Neuronal stem cell (in vitro differentiated cells): ENCODE data around the gene ZNF829. TPM values are rescaled to one million over a fixed set of nuclear protein-coding genes. Genes with fewer than 3 reads are reported as not detected.

Experiments used
- DNase-seq: peaks from one replicate; pipeline ENCODE4 v3.0.0-alpha.2; 2013; ENCODE audit warnings: low spot score
- H2AFZ ChIP-seq: one replicate; pipeline ENCODE4 v1.6.1; 2013; ENCODE audit warnings: mild to moderate bottlenecking, low read length, inconsistent platforms
- H2AK5ac ChIP-seq: 2 replicates; pipeline ENCODE4 v1.6.1; 2013; ENCODE audit warnings: low read depth, mild to moderate bottlenecking, inconsistent platforms, low read length, moderate library complexity, mixed read lengths
- H2BK120ac ChIP-seq: 2 replicates; pipeline ENCODE4 v1.6.1; 2013; ENCODE audit warnings: low read depth, mild to moderate bottlenecking, inconsistent platforms, low read length, moderate library complexity, mixed read lengths
- H2BK12ac ChIP-seq: one replicate; pipeline ENCODE4 v1.6.1; 2013; ENCODE audit warnings: low read length, inconsistent platforms
- H2BK15ac ChIP-seq: 2 replicates; pipeline ENCODE4 v1.6.1; 2013; ENCODE audit warnings: mild to moderate bottlenecking, low read length, inconsistent platforms, mixed read lengths
- H2BK5ac ChIP-seq: one replicate; pipeline ENCODE4 v1.6.1; 2013; ENCODE audit warnings: inconsistent platforms, mild to moderate bottlenecking, low read length, moderate library complexity
- H3K14ac ChIP-seq: one replicate; pipeline ENCODE4 v1.6.1; 2013; ENCODE audit warnings: low read length, inconsistent platforms
- H3K18ac ChIP-seq: 2 replicates; pipeline ENCODE4 v1.6.1; 2013; ENCODE audit warnings: low read length, inconsistent platforms
- H3K23ac ChIP-seq: 2 replicates; pipeline ENCODE4 v1.6.1; 2013; ENCODE audit warnings: low read depth, mild to moderate bottlenecking, mixed read lengths, low read length, inconsistent platforms; ENCODE audit not compliant: poor library complexity
- H3K27ac ChIP-seq: replicated peaks from 3 replicates; pipeline ENCODE4 v1.5.1; 2013; ENCODE audit warnings: low read length, inconsistent platforms
- H3K27me3 ChIP-seq, 3 experiments: 2 replicates each; pipeline ENCODE4 v1.6.1; 2013; ENCODE audit warnings: low read length in 3 of 3, mild to moderate bottlenecking in 2 of 3, inconsistent platforms in 1 of 3, low read depth in 1 of 3, mixed read lengths in 1 of 3, moderate library complexity in 1 of 3; ENCODE audit not compliant: control insufficient read depth in 3 of 3, insufficient read depth in 3 of 3
- H3K36me3 ChIP-seq, 2 donors: replicated peaks in 1 of 2; 2 replicates each; pipeline ENCODE4 v1.6.1; 2013; ENCODE audit warnings: low read length in 2 of 2; ENCODE audit not compliant: control insufficient read depth in 2 of 2, insufficient read depth in 2 of 2
- H3K4ac ChIP-seq: 2 replicates; pipeline ENCODE4 v1.6.1; 2013; ENCODE audit warnings: inconsistent platforms, mild to moderate bottlenecking, low read length, moderate library complexity
- H3K4me1 ChIP-seq, 2 donors: 1 replicate in 1 of 2; 2 replicates in 1 of 2; pipeline ENCODE4 v1.6.1; 2013; ENCODE audit warnings: low read length in 2 of 2, low read depth in 1 of 2; ENCODE audit not compliant: control insufficient read depth in 2 of 2, insufficient read depth in 1 of 2
- H3K4me2 ChIP-seq: one replicate; pipeline ENCODE4 v1.6.1; 2013; ENCODE audit warnings: mild to moderate bottlenecking, low read length, inconsistent platforms; ENCODE audit not compliant: insufficient read depth, poor library complexity, severe bottlenecking
- H3K4me3 ChIP-seq, 2 donors: 2 replicates each; pipeline ENCODE4 v1.5.1; 2013; ENCODE audit warnings: low read length in 2 of 2, mild to moderate bottlenecking in 2 of 2, inconsistent platforms in 1 of 2, moderate library complexity in 1 of 2
- H3K79me1 ChIP-seq: one replicate; pipeline ENCODE4 v1.6.1; 2013; ENCODE audit warnings: low read depth, mild to moderate bottlenecking, inconsistent platforms, low read length, moderate library complexity
- H3K9ac ChIP-seq: one replicate; pipeline ENCODE4 v1.6.1; 2013; ENCODE audit warnings: mild to moderate bottlenecking, low read depth, low read length, inconsistent platforms; ENCODE audit not compliant: poor library complexity
- H3K9me3 ChIP-seq, 2 donors: replicated peaks in 1 of 2; 2 replicates each; pipeline versions ENCODE3 to v1.6.1; 2013; ENCODE audit warnings: low read length in 2 of 2, mild to moderate bottlenecking in 2 of 2, inconsistent platforms in 1 of 2, low read depth in 1 of 2, mixed read lengths in 1 of 2, moderate library complexity in 1 of 2; ENCODE audit not compliant: control insufficient read depth in 2 of 2, insufficient read depth in 1 of 2
- H4K8ac ChIP-seq: one replicate; pipeline ENCODE4 v1.6.1; 2013; ENCODE audit warnings: low read depth, mild to moderate bottlenecking, inconsistent platforms, low read length, moderate library complexity
- H4K91ac ChIP-seq: one replicate; pipeline ENCODE4 v1.6.1; 2013; ENCODE audit warnings: low read length, low read depth, mild to moderate bottlenecking, inconsistent platforms; ENCODE audit not compliant: poor library complexity
- WGBS, 2 donors: extraction: QIAGEN DNeasy Blood & Tissue Kit; methylation state at CpG; one replicate each; pipeline ENCODE4 v1.1.7; 2013; ENCODE audit warnings: missing lambda C conversion rate in 2 of 2, mixed read lengths in 1 of 2; ENCODE audit not compliant: insufficient read length in 2 of 2, insufficient replicate concordance in 1 of 2; ENCODE audit errors: extremely low coverage in 2 of 2; 5-methylcytosine and 5-hydroxymethylcytosine counted together
- polyA plus RNA-seq, 2 experiments: library from polyadenylated mRNA; stranded (reverse); fragments of 200-250 nt; gene quantifications; one replicate each; pipeline ENCODE4 v1.2.3, GENCODE V29; 2013

The ZNF829 gene
- polyA plus RNA-seq (2013, experiment 1 of 2): 3.1 TPM
- 3.2 TPM for polyA plus RNA-seq (2013, experiment 2 of 2)

- peak; percentile 80 for DNase-seq
- Histone ChIP-seq H3K4me3 (peak within 1 kb of the TSS; percentile 81), H2AK5ac (no peak within 1 kb of the TSS), H3K18ac (peak within 1 kb of the TSS; percentile 99), H2BK15ac (no peak within 1 kb of the TSS), H2BK5ac (peak within 1 kb of the TSS; percentile 89), H4K8ac (peak within 1 kb of the TSS; percentile 95), H3K27me3 (no peaks in the 10 kb centered on the region), H3K79me1 (peaks cover 4% of the 10 kb centered on the region), H3K23ac (peak within 1 kb of the TSS; percentile 67), H2BK12ac (no peak within 1 kb of the TSS), H3K14ac (no peak within 1 kb of the TSS), H3K4ac (no peak within 1 kb of the TSS), H3K9me3 (peaks cover 11 to 72% of the 10 kb centered on the region in 2 donors), H3K9ac (peak within 1 kb of the TSS; percentile 87), H3K4me1 (peaks cover 2 to 4% of the 10 kb centered on the region in 2 donors), H2AFZ (peak within 1 kb of the TSS; percentile 98), H3K27ac (peak within 1 kb of the TSS; percentile 74), H3K4me2 (peak within 1 kb of the TSS; percentile 56), H2BK120ac (no peak within 1 kb of the TSS), H3K36me3 (peaks cover 5 to 66% of the 10 kb centered on the region in 2 donors), H4K91ac (no peak within 1 kb of the TSS)
- WGBS, 2 donors: 100% methylated on average over 2 to 4 of the region's 57 CpGs
These were observed at the start of gene ZNF829, which contains the start of gene ZNF568 for GRCh38 chr19:36915992-36916830. Gene ZNF829, minus strand, starts transcription at chr19:36916291. Its CDS starts 1,124 bp downstream, at chr19:36915167. Gene ZNF568, plus strand, starts transcription at chr19:36916332. Its CDS starts 6,439 bp downstream, at chr19:36922771.

DNA sequence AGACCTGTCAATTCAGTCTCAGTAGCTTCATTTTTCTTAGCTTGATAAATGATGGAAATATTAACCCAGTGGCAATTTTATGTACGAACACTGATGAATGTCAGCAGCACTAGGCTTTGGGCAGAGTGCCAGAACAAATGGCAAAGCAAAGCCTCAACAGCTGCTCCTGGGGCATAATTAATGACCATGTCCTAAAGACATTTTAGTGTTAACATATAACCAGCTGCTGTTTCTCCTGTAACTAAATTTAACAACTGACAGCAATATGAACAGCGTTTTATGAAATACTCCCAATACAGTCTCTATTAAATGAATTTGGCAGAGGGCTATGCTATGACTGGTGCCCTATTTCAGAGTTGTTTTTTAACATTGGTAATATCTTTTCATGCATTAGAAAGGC, 47.2 kb upstream of the ZNF829 start:
- Histone ChIP-seq H3K9me3 (peaks cover 6 to 11% of the 10 kb centered on the region in 2 donors), H3K18ac (no peak overlapping the region), H2AK5ac (no peak overlapping the region), H3K4me2 (no peak overlapping the region), H2BK15ac (no peak overlapping the region), H3K4ac (no peak overlapping the region), H3K27me3 (no peaks in the 10 kb centered on the region), H4K91ac (no peak overlapping the region), H4K8ac (no peak overlapping the region), H3K14ac (no peak overlapping the region), H3K23ac (no peak overlapping the region), H2BK5ac (no peak overlapping the region), H2BK120ac (no peak overlapping the region), H2AFZ (no peak overlapping the region), H3K36me3 (no peaks in the 10 kb centered on the region), H2BK12ac (no peak overlapping the region), H3K4me3 (no peak overlapping the region), H3K9ac (no peak overlapping the region), H3K79me1 (no peaks in the 10 kb centered on the region), H3K4me1 (no peaks in the 10 kb centered on the region), H3K27ac (no peak overlapping the region)
- WGBS, 2 donors: no CpG with 5 or more reads among the region's 2 CpGs
- no peak for DNase-seq

GRCh38 chr19:36962346-36962745, 46.3 kb upstream of the ZNF829 start:
- Histone ChIP-seq H3K4me2 (no peak overlapping the region), H3K27me3 (no peaks in the 10 kb centered on the region), H3K79me1 (no peaks in the 10 kb centered on the region), H3K9me3 (peaks cover 6 to 13% of the 10 kb centered on the region in 2 donors), H2BK120ac (no peak overlapping the region), H4K91ac (no peak overlapping the region), H2AFZ (no peak overlapping the region), H3K9ac (no peak overlapping the region), H2BK5ac (no peak overlapping the region), H3K4ac (no peak overlapping the region), H3K36me3 (no peaks in the 10 kb centered on the region), H3K23ac (no peak overlapping the region), H2BK12ac (no peak overlapping the region), H3K18ac (no peak overlapping the region), H3K4me1 (no peaks in the 10 kb centered on the region), H2AK5ac (no peak overlapping the region), H2BK15ac (no peak overlapping the region), H3K27ac (no peak overlapping the region), H3K4me3 (no peak overlapping the region), H3K14ac (no peak overlapping the region), H4K8ac (no peak overlapping the region)
- no peak for DNase-seq
- no CpG with 5 or more reads among the region's 6 CpGs for WGBS, 2 donors

DNA sequence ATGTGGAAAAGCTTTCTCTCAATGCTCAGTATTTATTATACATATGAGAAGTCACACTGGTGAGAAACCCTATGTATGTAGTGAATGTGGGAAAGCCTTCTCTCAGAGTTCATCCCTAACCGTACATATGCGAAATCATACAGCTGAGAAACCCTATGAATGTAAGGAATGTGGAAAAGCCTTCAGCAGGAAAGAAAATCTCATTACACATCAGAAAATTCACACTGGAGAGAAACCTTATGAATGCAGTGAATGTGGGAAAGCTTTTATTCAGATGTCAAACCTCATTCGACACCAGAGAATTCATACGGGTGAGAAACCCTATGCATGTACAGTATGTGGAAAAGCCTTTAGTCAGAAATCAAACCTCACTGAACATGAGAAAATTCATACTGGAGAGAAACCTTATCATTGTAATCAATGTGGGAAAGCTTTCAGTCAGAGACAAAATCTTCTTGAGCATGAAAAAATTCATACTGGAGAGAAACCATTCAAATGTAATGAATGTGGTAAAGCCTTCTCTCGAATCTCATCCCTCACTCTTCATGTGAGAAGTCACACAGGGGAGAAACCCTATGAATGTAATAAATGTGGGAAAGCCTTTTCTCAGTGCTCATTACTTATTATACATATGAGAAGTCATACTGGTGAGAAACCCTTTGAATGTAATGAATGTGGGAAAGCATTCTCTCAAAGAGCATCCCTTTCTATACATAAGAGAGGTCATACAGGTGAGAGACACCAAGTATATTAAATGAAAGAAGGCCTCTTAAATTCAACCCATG, 34.4 kb upstream of the ZNF829 start:
- H4K8ac ChIP-seq: no peak overlapping the region
- H3K23ac ChIP-seq: no peak overlapping the region
- H3K36me3 ChIP-seq: peaks cover 1 to 42% of the 10 kb centered on the region in 2 donors
- no peak overlapping the region for H3K9ac ChIP-seq
- no peaks in the 10 kb centered on the region for H3K27me3 ChIP-seq
- no peak overlapping the region for H2BK15ac ChIP-seq
- no peak overlapping the region for H2AFZ ChIP-seq
- H2BK120ac ChIP-seq: no peak overlapping the region
- DNase-seq: no peak
- H3K14ac ChIP-seq: no peak overlapping the region
- no peak overlapping the region for H2BK5ac ChIP-seq
- no peaks in the 10 kb centered on the region for H3K79me1 ChIP-seq
- H3K4ac ChIP-seq: no peak overlapping the region
- no peak overlapping the region for H3K4me2 ChIP-seq
- no peaks in the 10 kb centered on the region for H3K4me1 ChIP-seq
- H4K91ac ChIP-seq: no peak overlapping the region
- WGBS, 2 donors: no CpG with 5 or more reads among the region's 5 CpGs
- no peak overlapping the region for H3K27ac ChIP-seq
- peaks cover 6 to 78% of the 10 kb centered on the region in 2 donors for H3K9me3 ChIP-seq
- no peak overlapping the region for H3K4me3 ChIP-seq
- H2BK12ac ChIP-seq: no peak overlapping the region
- no peak overlapping the region for H3K18ac ChIP-seq
- no peak overlapping the region for H2AK5ac ChIP-seq
